Suprapubic skin (tissue), 4 donors: Measurements from ENCODE around the gene IL17C.

Experiments used
- CTCF ChIP-seq, 2 donors: fragments of 200-600 bp in 1 of 2; fragments of 450-650 bp in 1 of 2; sonication (generic) in 1 of 2; IDR thresholded peaks; one replicate each; pipeline ENCODE4 v1.5.1; 2016 to 2019; ENCODE audit warnings: antibody characterized with exemption in 2 of 2, mild to moderate bottlenecking in 1 of 2, moderate library complexity in 1 of 2
- EP300 ChIP-seq: sonication (generic); formaldehyde crosslinking; IDR thresholded peaks from one replicate; pipeline ENCODE4 v1.6.1; 2017; ENCODE audit warnings: antibody characterized with exemption
- POLR2AphosphoS5 ChIP-seq, 3 donors: sonication (generic); formaldehyde crosslinking; IDR thresholded peaks; one replicate each; pipeline ENCODE4 v1.6.1; 2017; ENCODE audit warnings: antibody characterized with exemption in 3 of 3

GRCh38 chr16:88665570-88665969, 27.2 kb downstream of the IL17C start:
- TF ChIP-seq CTCF (IDR thresholded peaks at IDR 0.05) = no peak
- no peak for TF ChIP-seq EP300
- TF ChIP-seq POLR2AphosphoS5 (IDR thresholded peaks at IDR 0.05) = no peak
